ENCODE measurements around the gene VTI1A.

GRCh38 chr10:112467541-112468075, 20.6 kb downstream of the VTI1A start:
- TF ChIP-seq CTCF (IDR thresholded peaks at IDR 0.05; ENCODE audit: control extremely low read depth in 1 of 3, insufficient read depth in 1 of 3, low read depth in 1 of 3, low read length in 3 of 3) (no peak), GABPA (IDR thresholded peaks at IDR 0.05; ENCODE audit: borderline replicate concordance, insufficient read depth, low read length) (no peak), POLR2A (IDR thresholded peaks at IDR 0.05; ENCODE audit: control extremely low read depth in 1 of 2, low read depth in 2 of 2, low read length in 2 of 2) (no peak), ATF2 (IDR thresholded peaks at IDR 0.05; ENCODE audit: low read length) (no peak), TEAD4 (IDR thresholded peaks at IDR 0.05; ENCODE audit: low read depth, low read length) (no peak), SP1 (IDR thresholded peaks at IDR 0.05; ENCODE audit: low read depth, low read length) (no peak)
